PC-3 (cell line): ENCODE results near the gene ARMC8.

ENCODE experiments used
- EZH2 ChIP-seq: fragments of 300-600 bp; sonication (generic); IDR thresholded peaks from one replicate; pipeline ENCODE4 v1.6.1; 2017; ENCODE audit warnings: antibody characterized with exemption, mild to moderate bottlenecking, low read length; ENCODE audit not compliant: unreplicated experiment
- TF ChIP-seq, protein P1 (sequence below): fragments of 300-600 bp; sonication (generic); conservative IDR thresholded peaks from 2 replicates; pipeline ENCODE4 v1.5.1; 2017; ENCODE audit warnings: antibody characterized with exemption, low read depth, mild to moderate bottlenecking, low read length

DNA sequence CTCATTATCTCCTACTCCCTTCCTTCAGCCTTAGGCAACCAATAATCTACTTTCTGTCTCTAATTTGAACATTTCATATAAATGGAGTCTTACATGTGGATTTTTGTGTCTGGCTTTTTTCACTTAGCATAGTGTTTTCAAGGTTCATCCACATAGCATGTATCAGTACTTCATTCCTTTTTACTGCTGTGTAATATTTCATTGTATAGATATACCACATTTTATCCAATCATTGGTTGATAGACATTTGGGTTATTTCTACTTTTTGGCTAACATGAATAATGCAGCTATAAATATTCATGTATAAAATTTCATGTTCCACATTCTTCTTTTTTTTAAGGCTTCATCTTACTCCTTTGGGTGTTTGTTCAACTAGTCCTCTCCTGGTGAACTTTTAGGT, 32.6 kb upstream of the ARMC8 start:
- TF ChIP-seq, protein P1, sequence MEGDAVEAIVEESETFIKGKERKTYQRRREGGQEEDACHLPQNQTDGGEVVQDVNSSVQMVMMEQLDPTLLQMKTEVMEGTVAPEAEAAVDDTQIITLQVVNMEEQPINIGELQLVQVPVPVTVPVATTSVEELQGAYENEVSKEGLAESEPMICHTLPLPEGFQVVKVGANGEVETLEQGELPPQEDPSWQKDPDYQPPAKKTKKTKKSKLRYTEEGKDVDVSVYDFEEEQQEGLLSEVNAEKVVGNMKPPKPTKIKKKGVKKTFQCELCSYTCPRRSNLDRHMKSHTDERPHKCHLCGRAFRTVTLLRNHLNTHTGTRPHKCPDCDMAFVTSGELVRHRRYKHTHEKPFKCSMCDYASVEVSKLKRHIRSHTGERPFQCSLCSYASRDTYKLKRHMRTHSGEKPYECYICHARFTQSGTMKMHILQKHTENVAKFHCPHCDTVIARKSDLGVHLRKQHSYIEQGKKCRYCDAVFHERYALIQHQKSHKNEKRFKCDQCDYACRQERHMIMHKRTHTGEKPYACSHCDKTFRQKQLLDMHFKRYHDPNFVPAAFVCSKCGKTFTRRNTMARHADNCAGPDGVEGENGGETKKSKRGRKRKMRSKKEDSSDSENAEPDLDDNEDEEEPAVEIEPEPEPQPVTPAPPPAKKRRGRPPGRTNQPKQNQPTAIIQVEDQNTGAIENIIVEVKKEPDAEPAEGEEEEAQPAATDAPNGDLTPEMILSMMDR: no peak
- no peak for TF ChIP-seq EZH2
